ENCODE results near the gene R3HCC1L.

R3HCC1L gene

GRCh38 chr10:98217801-98218200 is 83.3 kb downstream of the R3HCC1L start:
- no peak overlapping the region for H3K27ac ChIP-seq (ENCODE audit: extremely low read depth, low read depth, low read length)
- H3K4me3 ChIP-seq (ENCODE audit: low read depth, low read length) = no peak overlapping the region
- TF ChIP-seq ZNF112 (tag by site-specific recombination; IDR thresholded peaks at IDR 0.05) (no peak), ZNF311 (tag by site-specific recombination; IDR thresholded peaks at IDR 0.05; ENCODE audit: borderline replicate concordance) (no peak), ZBTB20 (tag by site-specific recombination; IDR thresholded peaks at IDR 0.05) (no peak), ZNF133 (tag by site-specific recombination; IDR thresholded peaks at IDR 0.05) (no peak), YY2 (tag by site-specific recombination; IDR thresholded peaks at IDR 0.05) (no peak), ZXDB (tag by site-specific recombination; IDR thresholded peaks at IDR 0.05) (no peak), ZNF571 (tag by site-specific recombination; IDR thresholded peaks at IDR 0.05) (no peak), SP3 (tag by site-specific recombination; IDR thresholded peaks at IDR 0.05) (no peak), TRIM28 (IDR thresholded peaks at IDR 0.05; ENCODE audit: borderline replicate concordance, low read length) (no peak), SCRT1 (tag by site-specific recombination; IDR thresholded peaks at IDR 0.05; ENCODE audit: borderline replicate concordance) (no peak), ZNF510 (tag by site-specific recombination; IDR thresholded peaks at IDR 0.05; ENCODE audit: insufficient replicate concordance) (no peak), ZEB2 (tag by site-specific recombination; IDR thresholded peaks at IDR 0.05) (no peak), ZNF488 (tag by site-specific recombination; IDR thresholded peaks at IDR 0.05) (no peak), BCL11B (tag by site-specific recombination; IDR thresholded peaks at IDR 0.05; ENCODE audit: low read depth) (no peak), ZBTB48 (tag by site-specific recombination; IDR thresholded peaks at IDR 0.05) (no peak), KLF7 (tag by site-specific recombination; IDR thresholded peaks at IDR 0.05; ENCODE audit: borderline replicate concordance) (no peak), REPIN1 (tag by site-specific recombination; IDR thresholded peaks at IDR 0.05; ENCODE audit: low read depth) (no peak), ZNF114 (tag by site-specific recombination; IDR thresholded peaks at IDR 0.05) (no peak)
- TF ChIP-seq, protein P1, sequence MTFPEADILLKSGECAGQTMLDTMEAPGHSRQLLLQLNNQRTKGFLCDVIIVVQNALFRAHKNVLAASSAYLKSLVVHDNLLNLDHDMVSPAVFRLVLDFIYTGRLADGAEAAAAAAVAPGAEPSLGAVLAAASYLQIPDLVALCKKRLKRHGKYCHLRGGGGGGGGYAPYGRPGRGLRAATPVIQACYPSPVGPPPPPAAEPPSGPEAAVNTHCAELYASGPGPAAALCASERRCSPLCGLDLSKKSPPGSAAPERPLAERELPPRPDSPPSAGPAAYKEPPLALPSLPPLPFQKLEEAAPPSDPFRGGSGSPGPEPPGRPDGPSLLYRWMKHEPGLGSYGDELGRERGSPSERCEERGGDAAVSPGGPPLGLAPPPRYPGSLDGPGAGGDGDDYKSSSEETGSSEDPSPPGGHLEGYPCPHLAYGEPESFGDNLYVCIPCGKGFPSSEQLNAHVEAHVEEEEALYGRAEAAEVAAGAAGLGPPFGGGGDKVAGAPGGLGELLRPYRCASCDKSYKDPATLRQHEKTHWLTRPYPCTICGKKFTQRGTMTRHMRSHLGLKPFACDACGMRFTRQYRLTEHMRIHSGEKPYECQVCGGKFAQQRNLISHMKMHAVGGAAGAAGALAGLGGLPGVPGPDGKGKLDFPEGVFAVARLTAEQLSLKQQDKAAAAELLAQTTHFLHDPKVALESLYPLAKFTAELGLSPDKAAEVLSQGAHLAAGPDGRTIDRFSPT (tag by site-specific recombination; IDR thresholded peaks at IDR 0.05) = no peak
- H3K4me1 ChIP-seq (ENCODE audit: control insufficient read depth, insufficient read depth, low read length) = no peaks in the 10 kb centered on the region
- POLR2A ChIA-PET = no interaction called here
- no peaks in the 10 kb centered on the region for H3K9me3 ChIP-seq (ENCODE audit: control insufficient read depth, insufficient read depth, low read depth, low read length)
- CTCF ChIA-PET = interaction anchor here (0.6 kb wide), 2 partner anchors 35 to 46 kb away, joined by 4 to 5 read pairs; no protein-coding TSS in a partner anchor
- no peaks in the 10 kb centered on the region for H3K36me3 ChIP-seq (ENCODE audit: control insufficient read depth in 2 of 2, insufficient read depth in 1 of 2, low read length in 2 of 2)

- CTCF ChIA-PET = interaction anchor here (0.6 kb wide), 1 partner anchor 86 kb away, joined by 4 read pairs; no protein-coding TSS in a partner anchor
- Histone ChIP-seq H3K4me3 (ENCODE audit: low read depth, low read length) (no peak overlapping the region), H3K36me3 (ENCODE audit: control insufficient read depth in 2 of 2, insufficient read depth in 1 of 2, low read length in 2 of 2) (no peaks in the 10 kb centered on the region), H3K27ac (ENCODE audit: extremely low read depth, low read depth, low read length) (no peak overlapping the region), H3K4me1 (ENCODE audit: control insufficient read depth, insufficient read depth, low read length) (0 out of 2 replicates have a peak, but pooled peaks cover 2% of the 10 kb centered on the region), H3K9me3 (ENCODE audit: control insufficient read depth, insufficient read depth, low read depth, low read length) (no peaks in the 10 kb centered on the region)
- POLR2A ChIA-PET = no interaction called here
- TF ChIP-seq ZNF626 (tag by site-specific recombination; IDR thresholded peaks at IDR 0.05) (no peak), ZNF157 (tag by site-specific recombination; IDR thresholded peaks at IDR 0.05) (no peak), MEIS1 (CRISPR knock-in tag; IDR thresholded peaks at IDR 0.05; ENCODE audit: borderline replicate concordance) (no peak), TCF7L2 (IDR thresholded peaks at IDR 0.05; ENCODE audit: borderline replicate concordance, low read depth, low read length) (no peak), SP3 (tag by site-specific recombination; IDR thresholded peaks at IDR 0.05) (no peak), ZNF518A (tag by site-specific recombination; conservative IDR thresholded peaks at IDR 0.05; ENCODE audit: low read depth) (no peak)
- TF ChIP-seq, protein P2, sequence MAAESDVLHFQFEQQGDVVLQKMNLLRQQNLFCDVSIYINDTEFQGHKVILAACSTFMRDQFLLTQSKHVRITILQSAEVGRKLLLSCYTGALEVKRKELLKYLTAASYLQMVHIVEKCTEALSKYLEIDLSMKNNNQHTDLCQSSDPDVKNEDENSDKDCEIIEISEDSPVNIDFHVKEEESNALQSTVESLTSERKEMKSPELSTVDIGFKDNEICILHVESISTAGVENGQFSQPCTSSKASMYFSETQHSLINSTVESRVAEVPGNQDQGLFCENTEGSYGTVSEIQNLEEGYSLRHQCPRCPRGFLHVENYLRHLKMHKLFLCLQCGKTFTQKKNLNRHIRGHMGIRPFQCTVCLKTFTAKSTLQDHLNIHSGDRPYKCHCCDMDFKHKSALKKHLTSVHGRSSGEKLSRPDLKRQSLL (tag by site-specific recombination; IDR thresholded peaks at IDR 0.05) = no peak
- TF ChIP-seq, protein P3, sequence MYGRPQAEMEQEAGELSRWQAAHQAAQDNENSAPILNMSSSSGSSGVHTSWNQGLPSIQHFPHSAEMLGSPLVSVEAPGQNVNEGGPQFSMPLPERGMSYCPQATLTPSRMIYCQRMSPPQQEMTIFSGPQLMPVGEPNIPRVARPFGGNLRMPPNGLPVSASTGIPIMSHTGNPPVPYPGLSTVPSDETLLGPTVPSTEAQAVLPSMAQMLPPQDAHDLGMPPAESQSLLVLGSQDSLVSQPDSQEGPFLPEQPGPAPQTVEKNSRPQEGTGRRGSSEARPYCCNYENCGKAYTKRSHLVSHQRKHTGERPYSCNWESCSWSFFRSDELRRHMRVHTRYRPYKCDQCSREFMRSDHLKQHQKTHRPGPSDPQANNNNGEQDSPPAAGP (tag by site-specific recombination; IDR thresholded peaks at IDR 0.05) = no peak
Measured at GRCh38 chr10:98223874-98224273, 89.4 kb downstream of the R3HCC1L start.

All from HEK293 (cell line).